ENCODE measurements around the gene CD19. TPM values are rescaled to one million over a fixed set of nuclear protein-coding genes. Genes with fewer than 3 reads are reported as not detected.

Gene CD19
- total and polyA plus RNA-seq, 7 donors = 1.4 to 45.9 TPM; not detected in 5

- Histone ChIP-seq H3K27ac (no peak overlapping the region), H3K4me3 (no peak overlapping the region), H3K4me1 (peaks cover 0 to 12% (median 9%) of the 10 kb centered on the region in 4 donors), H3K36me3 (no peaks in the 10 kb centered on the region), H3K9me3 (no peaks in the 10 kb centered on the region), H3K27me3 (no peaks in the 10 kb centered on the region)
- TF ChIP-seq POLR2AphosphoS5 (IDR thresholded peaks at IDR 0.05) (no peak), POLR2A (IDR thresholded peaks at IDR 0.05) (no peak), EP300 (IDR thresholded peaks at IDR 0.05) (no peak)
- intact Hi-C loops (cut with DNase I) = loop anchor here (5.0 kb wide), 1 partner anchor 66 kb away; the partner anchor contains the start of gene SH2B1
- DNase-seq = no peak
- 79 to 93% methylated on average over 1 of the region's 1 CpG for WGBS, 2 donors
Observed at GRCh38 chr16:28927815-28928214, 4.0 kb upstream of the CD19 start.

- no peak overlapping the region for H3K4me3 ChIP-seq
- no peaks in the 10 kb centered on the region for H3K36me3 ChIP-seq
- intact Hi-C loops (cut with DNase I) = no loop called here
- no peak overlapping the region for H3K27ac ChIP-seq
- H3K9me3 ChIP-seq = no peaks in the 10 kb centered on the region
- H3K4me1 ChIP-seq = peaks cover 0 to 5% (median 2%) of the 10 kb centered on the region in 4 donors
- no peak for DNase-seq
- H3K27me3 ChIP-seq = no peaks in the 10 kb centered on the region
- WGBS, 2 donors = 87 to 90% methylated on average over 3 of the region's 3 CpGs
- TF ChIP-seq CTCF (IDR thresholded peaks at IDR 0.05) (no peak), POLR2A (IDR thresholded peaks at IDR 0.05) (no peak), POLR2AphosphoS5 (IDR thresholded peaks at IDR 0.05) (no peak), EP300 (IDR thresholded peaks at IDR 0.05) (no peak)
Observed at GRCh38 chr16:28930203-28930602, 1.6 kb upstream of the CD19 start.

- H3K9me3 ChIP-seq = no peaks in the 10 kb centered on the region
- TF ChIP-seq POLR2A (IDR thresholded peaks at IDR 0.05) = no peak
- TF ChIP-seq EP300 (IDR thresholded peaks at IDR 0.05) = no peak
- TF ChIP-seq CTCF (IDR thresholded peaks at IDR 0.05) = no peak
- TF ChIP-seq POLR2AphosphoS5 (IDR thresholded peaks at IDR 0.05) = no peak
- WGBS, 2 donors = 44 to 82% methylated on average over 3 of the region's 3 CpGs
- no peak overlapping the region for H3K4me3 ChIP-seq
- H3K27me3 ChIP-seq = no peaks in the 10 kb centered on the region
- no peaks in the 10 kb centered on the region for H3K36me3 ChIP-seq
- no peak for DNase-seq
- H3K27ac ChIP-seq = no peak overlapping the region
- H3K4me1 ChIP-seq = peaks cover 0 to 5% (median 2%) of the 10 kb centered on the region in 4 donors
- intact Hi-C loops (cut with DNase I) = no loop called here
Observed at GRCh38 chr16:28930652-28931051, 1.1 kb upstream of the CD19 start.

- Histone ChIP-seq H3K27me3 (no peaks in the 10 kb centered on the region), H3K4me3 (no peak overlapping the region), H3K27ac (no peak overlapping the region), H3K4me1 (peaks cover 0 to 11% (median 3%) of the 10 kb centered on the region in 4 donors), H3K9me3 (no peaks in the 10 kb centered on the region), H3K36me3 (no peaks in the 10 kb centered on the region)
- TF ChIP-seq EP300 (IDR thresholded peaks at IDR 0.05) (no peak), CTCF (IDR thresholded peaks at IDR 0.05) (no peak), POLR2A (IDR thresholded peaks at IDR 0.05) (no peak), POLR2AphosphoS5 (IDR thresholded peaks at IDR 0.05) (no peak)
- intact Hi-C loops (cut with DNase I) = no loop called here
- DNase-seq = no peak
- 78 to 91% methylated on average over 20 of the region's 20 CpGs for WGBS, 2 donors
Observed at GRCh38 chr16:28932339-28933141, 769 bp downstream of the CD19 start.

- no peaks in the 10 kb centered on the region for H3K27me3 ChIP-seq
- WGBS, 2 donors = 80 to 84% methylated on average over 8 of the region's 8 CpGs
- TF ChIP-seq POLR2A (IDR thresholded peaks at IDR 0.05) (no peak), POLR2AphosphoS5 (IDR thresholded peaks at IDR 0.05) (no peak), EP300 (IDR thresholded peaks at IDR 0.05) (no peak), CTCF (IDR thresholded peaks at IDR 0.05) (no peak)
- no peaks in the 10 kb centered on the region for H3K9me3 ChIP-seq
- H3K4me1 ChIP-seq = peaks cover 0 to 11% (median 3%) of the 10 kb centered on the region in 4 donors
- no peak overlapping the region for H3K4me3 ChIP-seq
- no peaks in the 10 kb centered on the region for H3K36me3 ChIP-seq
- intact Hi-C loops (cut with DNase I) = no loop called here
- no peak overlapping the region for H3K27ac ChIP-seq
- DNase-seq = no peak
Observed at GRCh38 chr16:28933171-28933570, 1.4 kb downstream of the CD19 start.

Data from sigmoid colon (tissue), 7 donors.